K562 (cell line): ENCODE data around the gene ADSS1. TPM values are rescaled to one million over a fixed set of nuclear protein-coding genes. Genes with fewer than 3 reads are reported as not detected.

Experiments used
- C11orf30 ChIP-seq: fragments of 450-650 bp; IDR thresholded peaks from 2 replicates; pipeline ENCODE4 v1.6.1; 2016; ENCODE audit warnings: low read depth, mild to moderate bottlenecking
- CHD2 ChIP-seq: IDR thresholded peaks from 2 replicates; pipeline ENCODE4 v1.6.1; 2011; ENCODE audit warnings: low read depth, low read length
- FIP1L1 ChIP-seq: fragments of 200-400 bp; formaldehyde crosslinking; IDR thresholded peaks from 2 replicates; pipeline ENCODE4 v1.6.1; 2018; ENCODE audit warnings: mild to moderate bottlenecking, low read depth, low read length; ENCODE audit not compliant: poor library complexity, severe bottlenecking
- HLTF ChIP-seq: fragments of 450-650 bp; IDR thresholded peaks from 2 replicates; pipeline ENCODE4 v1.6.1; 2016
- KLF10 ChIP-seq: fragments of 250-450 bp; sonication (Bioruptor Pico); IDR thresholded peaks from 2 replicates; pipeline ENCODE4 v1.6.1; 2021; ENCODE audit warnings: matching md5 sums
- KLF13 ChIP-seq: fragments of 450-650 bp; IDR thresholded peaks from 2 replicates; pipeline ENCODE4 v1.6.1; 2016; ENCODE audit warnings: missing genetic modification characterization, low read depth, mild to moderate bottlenecking, missing compliant biosample characterization, moderate library complexity, borderline replicate concordance
- NR2C1 ChIP-seq, 2 experiments: fragments of 450-650 bp; IDR thresholded peaks; 2 replicates each; pipeline ENCODE4 v1.6.1; 2017; ENCODE audit warnings: mild to moderate bottlenecking in 2 of 2, antibody characterized with exemption in 1 of 2, inconsistent platforms in 1 of 2, missing compliant biosample characterization in 1 of 2, missing genetic modification characterization in 1 of 2
- PCBP1 ChIP-seq: fragments of 200-400 bp; formaldehyde crosslinking; IDR thresholded peaks from 2 replicates; pipeline ENCODE4 v1.6.1; 2018; ENCODE audit warnings: mild to moderate bottlenecking, low read depth, low read length; ENCODE audit not compliant: poor library complexity, severe bottlenecking
- SIX5 ChIP-seq, 2 experiments: IDR thresholded peaks; 2 replicates each; pipeline ENCODE4 v1.6.1; 2011; ENCODE audit warnings: low read length in 2 of 2, borderline replicate concordance in 1 of 2, low read depth in 1 of 2, mild to moderate bottlenecking in 1 of 2, moderate library complexity in 1 of 2; ENCODE audit not compliant: insufficient read depth in 1 of 2
- SMAD3 ChIP-seq: fragments of 450-650 bp; formaldehyde crosslinking; conservative IDR thresholded peaks from 2 replicates; pipeline ENCODE4 v1.4.0; 2020; ENCODE audit warnings: mild to moderate bottlenecking
- SP1 ChIP-seq: sonication (generic); formaldehyde crosslinking; IDR thresholded peaks from 2 replicates; pipeline ENCODE4 v1.8.1; 2022; ENCODE audit warnings: mild to moderate bottlenecking, missing genetic modification reagents
- TEAD2 ChIP-seq: fragments of 450-650 bp; IDR thresholded peaks from 2 replicates; pipeline ENCODE4 v1.6.1; 2016; ENCODE audit warnings: missing genetic modification characterization, control low read depth, missing compliant biosample characterization
- TOE1 ChIP-seq, 2 experiments: fragments of 450-650 bp in 1 of 2; sonication (generic) in 1 of 2; formaldehyde crosslinking in 1 of 2; IDR thresholded peaks; 2 replicates each; pipeline versions ENCODE4 v1.7.1 to v1.8.0; 2016 to 2022; ENCODE audit warnings: borderline replicate concordance in 2 of 2, mild to moderate bottlenecking in 2 of 2, antibody characterized with exemption in 1 of 2, inconsistent platforms in 1 of 2, low read depth in 1 of 2, missing genetic modification reagents in 1 of 2, moderate library complexity in 1 of 2
- ZNF140 ChIP-seq: fragments of 250-450 bp; sonication (Bioruptor Pico); IDR thresholded peaks from 2 replicates; pipeline ENCODE4 v1.8.0; 2021; ENCODE audit warnings: moderate library complexity, mild to moderate bottlenecking, inconsistent platforms
- ZNF408 ChIP-seq: fragments of 250-450 bp; sonication (Bioruptor Pico); IDR thresholded peaks from 2 replicates; pipeline ENCODE4 v1.4.0; 2020; ENCODE audit warnings: low read depth, mild to moderate bottlenecking, moderate library complexity
- polyA plus RNA-seq, 8 experiments: library from polyadenylated mRNA; depleted of rRNA in 4 of 8; stranded (reverse) in 5 of 8; unstranded in 3 of 8; fragments of >200 nt; fragmentation: Nextera tagmentation in 2 of 8; fragmentation: Illumina TruSeq in 1 of 8; extraction: Ambion mirVana in 2 of 8; extraction: Trizol in 1 of 8; gene quantifications; 2 replicates each; pipeline versions ENCODE4 v1.2.1 to v1.2.3, GENCODE V29; 2011 to 2014; ENCODE audit warnings: inconsistent platforms in 1 of 8, missing spikeins in 1 of 8
- total RNA-seq, 7 experiments: library from RNA; depleted of rRNA in 6 of 7; stranded (reverse); fragments of >200 nt in 6 of 7; fragmentation: Illumina TruSeq in 2 of 7; extraction: Trizol in 2 of 7; gene quantifications; 2 replicates each; pipeline versions ENCODE4 v1.2.1 to v1.2.3, GENCODE V29; 2011 to 2021; ENCODE audit warnings: low replicate concordance in 1 of 7
- TF ChIP-seq, protein P1 (sequence below): conservative IDR thresholded peaks from 2 replicates; pipeline ENCODE4 v1.6.1; 2011; ENCODE audit warnings: low read depth, mild to moderate bottlenecking, low read length; ENCODE audit not compliant: control insufficient read depth
- TF ChIP-seq, protein P2 (sequence below): sonication (generic); formaldehyde crosslinking; IDR thresholded peaks from 2 replicates; pipeline ENCODE4 v1.8.0; 2022; ENCODE audit warnings: mild to moderate bottlenecking, missing genetic modification reagents
- TF ChIP-seq, protein P3 (sequence below): fragments of 250-450 bp; sonication (Bioruptor Pico); IDR thresholded peaks from 2 replicates; pipeline ENCODE4 v1.8.0; 2022; ENCODE audit warnings: moderate library complexity, mild to moderate bottlenecking, inconsistent platforms
- TF ChIP-seq, protein P4 (sequence below): fragments of 200-800 bp; sonication (Bioruptor generic); IDR thresholded peaks from 2 replicates; pipeline ENCODE4 v1.6.1; 2017; ENCODE audit warnings: missing genetic modification characterization, missing compliant biosample characterization

The ADSS1 gene
- total and polyA plus RNA-seq, 9 of the 15 experiments (the other 6 are each of a cell fraction or from before 2014, with no cell fraction given): 0.53 to 5.9 (median 3.9) TPM

DNA sequence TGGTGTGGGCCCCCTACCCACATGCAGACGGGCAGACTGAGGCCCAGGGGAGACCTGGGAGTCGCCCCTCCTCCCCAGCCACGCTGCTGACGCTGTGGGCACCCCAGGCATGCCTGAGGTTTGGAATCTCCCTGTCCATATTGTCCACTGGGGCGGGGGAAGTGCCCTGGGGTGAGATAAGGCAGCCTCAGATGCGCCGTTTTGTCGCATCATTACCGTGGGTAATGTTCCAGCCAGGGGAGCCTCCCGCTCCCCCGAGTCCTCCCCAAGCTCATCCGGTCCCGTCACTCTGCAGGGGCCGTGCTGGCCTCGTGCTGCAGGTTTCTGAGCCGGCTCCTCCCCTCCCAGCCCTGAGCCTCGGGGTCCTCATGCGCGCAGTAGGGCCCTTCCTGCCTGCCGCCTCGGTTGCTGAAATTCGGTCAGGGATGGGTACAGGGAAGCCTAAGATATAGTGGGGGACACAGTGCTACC, 23.2 kb upstream of the ADSS1 start (continued):
- TF ChIP-seq, protein P1, sequence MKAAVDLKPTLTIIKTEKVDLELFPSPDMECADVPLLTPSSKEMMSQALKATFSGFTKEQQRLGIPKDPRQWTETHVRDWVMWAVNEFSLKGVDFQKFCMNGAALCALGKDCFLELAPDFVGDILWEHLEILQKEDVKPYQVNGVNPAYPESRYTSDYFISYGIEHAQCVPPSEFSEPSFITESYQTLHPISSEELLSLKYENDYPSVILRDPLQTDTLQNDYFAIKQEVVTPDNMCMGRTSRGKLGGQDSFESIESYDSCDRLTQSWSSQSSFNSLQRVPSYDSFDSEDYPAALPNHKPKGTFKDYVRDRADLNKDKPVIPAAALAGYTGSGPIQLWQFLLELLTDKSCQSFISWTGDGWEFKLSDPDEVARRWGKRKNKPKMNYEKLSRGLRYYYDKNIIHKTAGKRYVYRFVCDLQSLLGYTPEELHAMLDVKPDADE: no peak
- TF ChIP-seq, protein P2, sequence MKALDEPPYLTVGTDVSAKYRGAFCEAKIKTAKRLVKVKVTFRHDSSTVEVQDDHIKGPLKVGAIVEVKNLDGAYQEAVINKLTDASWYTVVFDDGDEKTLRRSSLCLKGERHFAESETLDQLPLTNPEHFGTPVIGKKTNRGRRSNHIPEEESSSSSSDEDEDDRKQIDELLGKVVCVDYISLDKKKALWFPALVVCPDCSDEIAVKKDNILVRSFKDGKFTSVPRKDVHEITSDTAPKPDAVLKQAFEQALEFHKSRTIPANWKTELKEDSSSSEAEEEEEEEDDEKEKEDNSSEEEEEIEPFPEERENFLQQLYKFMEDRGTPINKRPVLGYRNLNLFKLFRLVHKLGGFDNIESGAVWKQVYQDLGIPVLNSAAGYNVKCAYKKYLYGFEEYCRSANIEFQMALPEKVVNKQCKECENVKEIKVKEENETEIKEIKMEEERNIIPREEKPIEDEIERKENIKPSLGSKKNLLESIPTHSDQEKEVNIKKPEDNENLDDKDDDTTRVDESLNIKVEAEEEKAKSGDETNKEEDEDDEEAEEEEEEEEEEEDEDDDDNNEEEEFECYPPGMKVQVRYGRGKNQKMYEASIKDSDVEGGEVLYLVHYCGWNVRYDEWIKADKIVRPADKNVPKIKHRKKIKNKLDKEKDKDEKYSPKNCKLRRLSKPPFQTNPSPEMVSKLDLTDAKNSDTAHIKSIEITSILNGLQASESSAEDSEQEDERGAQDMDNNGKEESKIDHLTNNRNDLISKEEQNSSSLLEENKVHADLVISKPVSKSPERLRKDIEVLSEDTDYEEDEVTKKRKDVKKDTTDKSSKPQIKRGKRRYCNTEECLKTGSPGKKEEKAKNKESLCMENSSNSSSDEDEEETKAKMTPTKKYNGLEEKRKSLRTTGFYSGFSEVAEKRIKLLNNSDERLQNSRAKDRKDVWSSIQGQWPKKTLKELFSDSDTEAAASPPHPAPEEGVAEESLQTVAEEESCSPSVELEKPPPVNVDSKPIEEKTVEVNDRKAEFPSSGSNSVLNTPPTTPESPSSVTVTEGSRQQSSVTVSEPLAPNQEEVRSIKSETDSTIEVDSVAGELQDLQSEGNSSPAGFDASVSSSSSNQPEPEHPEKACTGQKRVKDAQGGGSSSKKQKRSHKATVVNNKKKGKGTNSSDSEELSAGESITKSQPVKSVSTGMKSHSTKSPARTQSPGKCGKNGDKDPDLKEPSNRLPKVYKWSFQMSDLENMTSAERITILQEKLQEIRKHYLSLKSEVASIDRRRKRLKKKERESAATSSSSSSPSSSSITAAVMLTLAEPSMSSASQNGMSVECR: no peak
- TF ChIP-seq KLF13 (tag): no peak
- TF ChIP-seq, protein P3, sequence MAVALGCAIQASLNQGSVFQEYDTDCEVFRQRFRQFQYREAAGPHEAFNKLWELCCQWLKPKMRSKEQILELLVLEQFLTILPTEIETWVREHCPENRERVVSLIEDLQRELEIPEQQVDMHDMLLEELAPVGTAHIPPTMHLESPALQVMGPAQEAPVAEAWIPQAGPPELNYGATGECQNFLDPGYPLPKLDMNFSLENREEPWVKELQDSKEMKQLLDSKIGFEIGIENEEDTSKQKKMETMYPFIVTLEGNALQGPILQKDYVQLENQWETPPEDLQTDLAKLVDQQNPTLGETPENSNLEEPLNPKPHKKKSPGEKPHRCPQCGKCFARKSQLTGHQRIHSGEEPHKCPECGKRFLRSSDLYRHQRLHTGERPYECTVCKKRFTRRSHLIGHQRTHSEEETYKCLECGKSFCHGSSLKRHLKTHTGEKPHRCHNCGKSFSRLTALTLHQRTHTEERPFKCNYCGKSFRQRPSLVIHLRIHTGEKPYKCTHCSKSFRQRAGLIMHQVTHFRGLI (CRISPR knock-in tag): no peak
- 0 out of 2 replicates have a peak, but pooled peaks have one; percentile 27 for TF ChIP-seq SP1
- no peak for TF ChIP-seq NR2C1 (IDR thresholded peaks at IDR 0.05)
- TF ChIP-seq NR2C1 (tag; IDR thresholded peaks at IDR 0.05): no peak
- peak; percentile 32; the same call in 1 of the 2 replicates for TF ChIP-seq TOE1 (IDR thresholded peaks at IDR 0.05; ENCODE audit: borderline replicate concordance)
- no peak for TF ChIP-seq TOE1 (CRISPR knock-in tag; IDR thresholded peaks at IDR 0.05; ENCODE audit: borderline replicate concordance, low read depth)
- TF ChIP-seq CHD2: no peak
- no peak for TF ChIP-seq KLF10 (CRISPR knock-in tag)
- no peak for TF ChIP-seq TEAD2 (tag)
- TF ChIP-seq HLTF: no peak
- no peak for TF ChIP-seq PCBP1
- TF ChIP-seq, protein P4, sequence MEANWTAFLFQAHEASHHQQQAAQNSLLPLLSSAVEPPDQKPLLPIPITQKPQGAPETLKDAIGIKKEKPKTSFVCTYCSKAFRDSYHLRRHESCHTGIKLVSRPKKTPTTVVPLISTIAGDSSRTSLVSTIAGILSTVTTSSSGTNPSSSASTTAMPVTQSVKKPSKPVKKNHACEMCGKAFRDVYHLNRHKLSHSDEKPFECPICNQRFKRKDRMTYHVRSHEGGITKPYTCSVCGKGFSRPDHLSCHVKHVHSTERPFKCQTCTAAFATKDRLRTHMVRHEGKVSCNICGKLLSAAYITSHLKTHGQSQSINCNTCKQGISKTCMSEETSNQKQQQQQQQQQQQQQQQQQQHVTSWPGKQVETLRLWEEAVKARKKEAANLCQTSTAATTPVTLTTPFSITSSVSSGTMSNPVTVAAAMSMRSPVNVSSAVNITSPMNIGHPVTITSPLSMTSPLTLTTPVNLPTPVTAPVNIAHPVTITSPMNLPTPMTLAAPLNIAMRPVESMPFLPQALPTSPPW (CRISPR knock-in tag): peak; percentile 91
- no peak for TF ChIP-seq SIX5 (IDR thresholded peaks at IDR 0.05; ENCODE audit: borderline replicate concordance in 1 of 2, insufficient read depth in 1 of 2, low read depth in 1 of 2, low read length in 2 of 2)
- no peak for TF ChIP-seq FIP1L1
- no peak for TF ChIP-seq ZNF140 (CRISPR knock-in tag)
- TF ChIP-seq ZNF408 (CRISPR knock-in tag): no peak
- TF ChIP-seq SMAD3 (CRISPR knock-in tag): no peak
- peak; percentile 42; the same call in 1 of the 2 replicates for TF ChIP-seq C11orf30
